Measurements from ENCODE around the gene ZFPM1. TPM values are rescaled to one million over a fixed set of nuclear protein-coding genes. Genes with fewer than 3 reads are reported as not detected.
A peak's percentile ranks its signal among the peaks of the same experiment; 100 is the strongest.

The ZFPM1 gene
- total and polyA plus RNA-seq, 7 donors, result 0.43 to 2.9 (median 2.3) TPM

- ATAC-seq, result peak; percentile 9 to 69 (median 52)
- Histone ChIP-seq H3K4me1 (no peaks in the 10 kb centered on the region), H3K27ac (no peak overlapping the region), H3K27me3 (ENCODE audit: insufficient read depth in 3 of 3, low read length in 2 of 3) (peaks cover 0 to 9% (median 0%) of the 10 kb centered on the region in 3 donors), H3K36me3 (ENCODE audit: insufficient read depth in 1 of 2, low read depth in 1 of 2) (no peaks in the 10 kb centered on the region), H3K9me3 (no peaks in the 10 kb centered on the region), H3K4me3 (no peak overlapping the region)
- no peak for TF ChIP-seq CTCF (IDR thresholded peaks at IDR 0.05)
- no peak for DNase-seq
- WGBS, 3 donors, result 31 to 42% (median 33%) methylated on average over 24 of the region's 24 CpGs
- intact Hi-C loops (cut with DNase I), result no loop called here
These were observed 28.4 kb upstream of the ZFPM1 start for GRCh38 chr16:88424587-88425235.

GRCh38 chr16:88426018-88426417 is 27.1 kb upstream of the ZFPM1 start:
- Histone ChIP-seq H3K36me3 (ENCODE audit: insufficient read depth in 1 of 2, low read depth in 1 of 2) (no peaks in the 10 kb centered on the region), H3K9me3 (no peaks in the 10 kb centered on the region), H3K27ac (no peak overlapping the region), H3K27me3 (ENCODE audit: insufficient read depth in 3 of 3, low read length in 2 of 3) (peaks cover 0 to 22% (median 8%) of the 10 kb centered on the region in 3 donors), H3K4me3 (no peak overlapping the region), H3K4me1 (peaks cover 6% of the 10 kb centered on the region)
- TF ChIP-seq CTCF (IDR thresholded peaks at IDR 0.05), result no peak
- no peak for ATAC-seq
- 93 to 96% (median 94%) methylated on average over 9 to 13 of the region's 13 CpGs for WGBS, 3 donors
- intact Hi-C loops (cut with DNase I), result no loop called here
- no peak for DNase-seq

GRCh38 chr16:88427376-88427775 is 25.7 kb upstream of the ZFPM1 start:
- Histone ChIP-seq H3K36me3 (ENCODE audit: insufficient read depth in 1 of 2, low read depth in 1 of 2) (no peaks in the 10 kb centered on the region), H3K4me3 (no peak overlapping the region), H3K27ac (no peak overlapping the region), H3K4me1 (peaks cover 8% of the 10 kb centered on the region), H3K27me3 (ENCODE audit: insufficient read depth in 3 of 3, low read length in 2 of 3) (peaks cover 0 to 36% (median 20%) of the 10 kb centered on the region in 3 donors), H3K9me3 (no peaks in the 10 kb centered on the region)
- no peak for DNase-seq
- no peak for TF ChIP-seq CTCF (IDR thresholded peaks at IDR 0.05)
- ATAC-seq, result no peak
- 87 to 90% (median 90%) methylated on average over 19 of the region's 19 CpGs for WGBS, 3 donors
- intact Hi-C loops (cut with DNase I), result no loop called here

GRCh38 chr16:88428156-88428555 is 24.9 kb upstream of the ZFPM1 start:
- H3K27ac ChIP-seq, result no peak overlapping the region
- no peak for TF ChIP-seq CTCF (IDR thresholded peaks at IDR 0.05)
- no peaks in the 10 kb centered on the region for H3K36me3 ChIP-seq (ENCODE audit: insufficient read depth in 1 of 2, low read depth in 1 of 2)
- no peaks in the 10 kb centered on the region for H3K9me3 ChIP-seq
- ATAC-seq, result no peak
- H3K4me3 ChIP-seq, result no peak overlapping the region
- peaks cover 8% of the 10 kb centered on the region for H3K4me1 ChIP-seq
- intact Hi-C loops (cut with DNase I), result no loop called here
- WGBS, 3 donors, result 90 to 91% (median 91%) methylated on average over 18 to 19 of the region's 19 CpGs
- DNase-seq, result no peak
- peaks cover 0 to 44% (median 20%) of the 10 kb centered on the region in 3 donors for H3K27me3 ChIP-seq (ENCODE audit: insufficient read depth in 3 of 3, low read length in 2 of 3)
